ENCODE measurements around the gene SETD3.

- TF ChIP-seq, protein P1, sequence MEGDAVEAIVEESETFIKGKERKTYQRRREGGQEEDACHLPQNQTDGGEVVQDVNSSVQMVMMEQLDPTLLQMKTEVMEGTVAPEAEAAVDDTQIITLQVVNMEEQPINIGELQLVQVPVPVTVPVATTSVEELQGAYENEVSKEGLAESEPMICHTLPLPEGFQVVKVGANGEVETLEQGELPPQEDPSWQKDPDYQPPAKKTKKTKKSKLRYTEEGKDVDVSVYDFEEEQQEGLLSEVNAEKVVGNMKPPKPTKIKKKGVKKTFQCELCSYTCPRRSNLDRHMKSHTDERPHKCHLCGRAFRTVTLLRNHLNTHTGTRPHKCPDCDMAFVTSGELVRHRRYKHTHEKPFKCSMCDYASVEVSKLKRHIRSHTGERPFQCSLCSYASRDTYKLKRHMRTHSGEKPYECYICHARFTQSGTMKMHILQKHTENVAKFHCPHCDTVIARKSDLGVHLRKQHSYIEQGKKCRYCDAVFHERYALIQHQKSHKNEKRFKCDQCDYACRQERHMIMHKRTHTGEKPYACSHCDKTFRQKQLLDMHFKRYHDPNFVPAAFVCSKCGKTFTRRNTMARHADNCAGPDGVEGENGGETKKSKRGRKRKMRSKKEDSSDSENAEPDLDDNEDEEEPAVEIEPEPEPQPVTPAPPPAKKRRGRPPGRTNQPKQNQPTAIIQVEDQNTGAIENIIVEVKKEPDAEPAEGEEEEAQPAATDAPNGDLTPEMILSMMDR (IDR thresholded peaks at IDR 0.05), result no peak
- no peak for TF ChIP-seq POLR2A (IDR thresholded peaks at IDR 0.05)
Observed at GRCh38 chr14:99454246-99454645, 26.4 kb downstream of the SETD3 start.
